GM12878 (cell line): ENCODE data around the gene IRF2. TPM values are rescaled to one million over a fixed set of nuclear protein-coding genes. Genes with fewer than 3 reads are reported as not detected.

Experiments
- ATAC-seq: fragments of 200-7000 bp; cut with Tn5 transposase; 3 replicates; pipeline ENCODE4 v1.9.1; 2020; ENCODE audit warnings: mild to moderate bottlenecking, moderate library complexity
- BruUV-seq: library from RNA; stranded (reverse); fragments of 400-500 nt; replicated peaks from 2 replicates; lab custom pipeline; 2021; lab: Mats Ljungman, UMichigan
- CTCF ChIA-PET: fragments of 300-600 bp; sonication (Branson Sonifier 250); formaldehyde crosslinking; extraction: SDS; loops from one replicate; lab custom pipeline; 2021; ENCODE audit warnings: inconsistent platforms; lab: Yijun Ruan, JAX
- POLR2A ChIA-PET: fragments of 350-600 bp; formaldehyde crosslinking; extraction: SDS; loops from one replicate; lab custom pipeline; 2021; ENCODE audit warnings: inconsistent platforms; lab: Charles Lee
- RAD21 ChIA-PET: fragments of 300-600 bp; sonication (Branson Sonifier 250); formaldehyde crosslinking; loops from one replicate; lab custom pipeline; 2023; ENCODE audit warnings: antibody characterized with exemption; ENCODE audit not compliant: unreplicated experiment; lab: Charles Lee
- SMC1A ChIA-PET: fragments of 300-600 bp; sonication (Branson Sonifier 250); formaldehyde crosslinking; loops from one replicate; lab custom pipeline; 2023; ENCODE audit not compliant: unreplicated experiment, uncharacterized antibody; lab: Charles Lee
- DNase-seq: peaks from one replicate; pipeline ENCODE4 v3.0.0-alpha.2; 2011; ENCODE audit warnings: low read depth, low spot score
- FAIRE-seq: peaks from 3 replicates; lab custom pipeline; 2011; peaks lifted over from hg19 to GRCh38; lab: Jason Lieb, UNC
- H2AFZ ChIP-seq: 2 replicates; pipeline ENCODE4 v1.6.0; 2011; ENCODE audit warnings: low read depth, low read length, control low read depth; ENCODE audit not compliant: control insufficient read depth
- H3K27ac ChIP-seq: 2 replicates; pipeline ENCODE4 v1.5.1; 2011; ENCODE audit warnings: control low read depth; ENCODE audit not compliant: control insufficient read depth, insufficient read depth
- H3K27me3 ChIP-seq, 2 experiments: replicated peaks in 1 of 2; 2 replicates each; pipeline versions ENCODE4 v1.6.0 to v1.6.1; 2011; ENCODE audit warnings: low read length in 1 of 2; ENCODE audit not compliant: control insufficient read depth in 2 of 2, insufficient read depth in 2 of 2
- H3K36me3 ChIP-seq, 2 experiments: 2 replicates each; pipeline ENCODE4 v1.5.1; 2011; ENCODE audit warnings: low read length in 1 of 2; ENCODE audit not compliant: control insufficient read depth in 2 of 2, insufficient read depth in 2 of 2
- H3K4me1 ChIP-seq: 2 replicates; pipeline ENCODE4 v1.6.1; 2011; ENCODE audit warnings: mild to moderate bottlenecking, low read length, moderate library complexity, mixed read lengths; ENCODE audit not compliant: control insufficient read depth, insufficient read depth
- H3K4me2 ChIP-seq: 2 replicates; pipeline ENCODE4 v1.6.0; 2011; ENCODE audit warnings: control low read depth; ENCODE audit not compliant: control insufficient read depth, insufficient read depth
- H3K4me3 ChIP-seq: fragments of 200-600 bp; sonication (generic); 2 replicates; pipeline ENCODE4 v1.5.1; 2016
- H3K79me2 ChIP-seq: 2 replicates; pipeline ENCODE4 v1.6.0; 2011; ENCODE audit warnings: low read length; ENCODE audit not compliant: control insufficient read depth, insufficient read depth
- H3K9ac ChIP-seq: 2 replicates; pipeline ENCODE4 v1.8.0; 2011; ENCODE audit warnings: low read length, control low read depth, mixed read lengths; ENCODE audit not compliant: control insufficient read depth, insufficient read depth
- H3K9me3 ChIP-seq: replicated peaks from 3 replicates; pipeline ENCODE4 v1.5.1; 2011; ENCODE audit warnings: mild to moderate bottlenecking, low read length; ENCODE audit not compliant: control insufficient read depth, insufficient read depth
- H4K20me1 ChIP-seq: 2 replicates; pipeline ENCODE4 v1.6.0; 2011; ENCODE audit not compliant: control insufficient read depth, insufficient read depth
- ATF3 ChIP-seq: IDR thresholded peaks from 2 replicates; pipeline ENCODE4 v1.6.1; 2011; ENCODE audit warnings: low read depth, mild to moderate bottlenecking, low read length, moderate library complexity, borderline replicate concordance; ENCODE audit errors: extremely low read depth
- BCL3 ChIP-seq: IDR thresholded peaks from 2 replicates; pipeline ENCODE4 v1.6.1; 2011; ENCODE audit warnings: borderline replicate concordance, low read depth, mild to moderate bottlenecking, moderate library complexity, low read length; ENCODE audit not compliant: insufficient read depth, poor library complexity, severe bottlenecking
- CBX3 ChIP-seq: fragments of 200-600 bp; sonication (generic); IDR thresholded peaks from 2 replicates; pipeline ENCODE4 v1.6.1; 2016; ENCODE audit warnings: low read depth, borderline replicate concordance
- CREM ChIP-seq: IDR thresholded peaks from 2 replicates; pipeline ENCODE4 v1.6.1; 2014; ENCODE audit warnings: antibody characterized with exemption, low read depth
- LARP7 ChIP-seq: fragments of 450-650 bp; IDR thresholded peaks from 2 replicates; pipeline ENCODE4 v1.6.1; 2017; ENCODE audit warnings: mild to moderate bottlenecking
- MLLT1 ChIP-seq: fragments of 450-650 bp; IDR thresholded peaks from 2 replicates; pipeline ENCODE4 v1.6.1; 2016; ENCODE audit warnings: mild to moderate bottlenecking
- NFIC ChIP-seq: IDR thresholded peaks from 2 replicates; pipeline ENCODE4 v1.6.1; 2012; ENCODE audit warnings: low read depth, mild to moderate bottlenecking, inconsistent platforms, low read length, moderate library complexity
- NKRF ChIP-seq: fragments of 450-650 bp; conservative IDR thresholded peaks from 2 replicates; pipeline ENCODE4 v1.6.1; 2017; ENCODE audit warnings: mild to moderate bottlenecking, moderate library complexity
- PAX5 ChIP-seq: IDR thresholded peaks from 2 replicates; pipeline ENCODE4 v1.6.1; 2011; ENCODE audit warnings: low read depth, low read length, borderline replicate concordance
- WGBS: methylation state at CpG from one replicate; pipeline ENCODE4 v1.1.6; 2016; ENCODE audit warnings: low lambda C conversion rate; ENCODE audit not compliant: insufficient replicate concordance, insufficient coverage; ENCODE audit errors: missing lambda C conversion rate; 5-methylcytosine and 5-hydroxymethylcytosine counted together
- in situ Hi-C: fragments of 300-500 bp; cut with MboI; formaldehyde crosslinking; loops from 9 replicates; pipeline ENCODE4 v1.14.3; 2018; ENCODE audit warnings: mixed read lengths
- intact Hi-C: fragments of 100-400 bp; cut with micrococcal nuclease; formaldehyde crosslinking; loops from one replicate; pipeline ENCODE4 v1.14.2; 2022; ENCODE audit not compliant: unreplicated experiment
- polyA plus RNA-seq, 11 experiments: library from polyadenylated mRNA; depleted of rRNA in 4 of 11; unstranded in 6 of 11; stranded (reverse) in 5 of 11; fragments of >200 nt; fragmentation: Nextera tagmentation in 4 of 11; fragmentation: Illumina TruSeq in 1 of 11; extraction: Ambion mirVana in 4 of 11; extraction: Trizol in 1 of 11; gene quantifications; 1 replicate in 1 of 11; 2 replicates in 10 of 11; pipeline versions ENCODE4 v1.2.1 to v1.2.3, GENCODE V29; 2011 to 2016; ENCODE audit warnings: inconsistent platforms in 2 of 11, missing spikeins in 2 of 11, low read depth in 1 of 11
- total RNA-seq, 4 experiments: library from RNA; depleted of rRNA in 3 of 4; stranded (reverse); fragments of >200 nt in 3 of 4; fragmentation: Illumina TruSeq in 1 of 4; extraction: Trizol in 1 of 4; gene quantifications; 2 replicates each; pipeline versions ENCODE4 v1.2.1 to v1.2.3, GENCODE V29; 2013 to 2021

Gene IRF2
- total and polyA plus RNA-seq, 10 of the 15 experiments (the other 5 are each of a cell fraction or from before 2014, with no cell fraction given) = 45.1 to 99.3 (median 58.9) TPM

GRCh38 chr4:184470785-184471110 lies 3.6 kb downstream of the IRF2 start:
- Histone ChIP-seq H2AFZ (no peak overlapping the region), H4K20me1 (no peaks in the 10 kb centered on the region), H3K9me3 (no peaks in the 10 kb centered on the region), H3K4me2 (peak overlapping the region; percentile 75), H3K27me3 (no peaks in the 10 kb centered on the region), H3K4me1 (peaks cover 10% of the 10 kb centered on the region), H3K79me2 (peaks cover 94% of the 10 kb centered on the region), H3K27ac (peak overlapping the region; percentile 92), H3K4me3 (peak overlapping the region; percentile 76), H3K36me3 (peaks cover 0 to 6% of the 10 kb centered on the region in 2 experiments; a peak in 1 of 4 replicates), H3K9ac (peak overlapping the region; percentile 46)
- in situ Hi-C loops = loop anchor here (5.0 kb wide), 1 partner anchor 123 kb away; no protein-coding TSS in a partner anchor
- ATAC-seq (no peak), DNase-seq (no peak), FAIRE-seq (no peak)
- TF ChIP-seq ATF3 (no peak), MLLT1 (0 out of 2 replicates have a peak, but pooled peaks have one; percentile 3)
- WGBS = 12% methylated on average over 2 of the region's 2 CpGs
- intact Hi-C loops = loop anchor here (1.0 to 5.0 kb wide), 3 partner anchors 73 to 262 kb away; partner anchors contain the start of gene CENPU
- ChIA-PET SMC1A (interaction anchor here (1.0 to 1.3 kb wide), 6 partner anchors 11 to 120 kb away, joined by 3 to 6 read pairs (median 4); no protein-coding TSS in a partner anchor), POLR2A (interaction anchor here (0.5 to 1.3 kb wide), 4 partner anchors 8 to 190 kb away, joined by 4 to 6 read pairs (median 4); no protein-coding TSS in a partner anchor), CTCF (interaction anchor here (1.3 kb wide), 2 partner anchors 160 to 206 kb away, joined by 4 to 5 read pairs; no protein-coding TSS in a partner anchor), RAD21 (interaction anchor here (0.9 to 1.3 kb wide), 4 partner anchors 43 to 202 kb away, joined by 3 read pairs; no protein-coding TSS in a partner anchor)
- no TSS peak for BruUV-seq

- Histone ChIP-seq H3K4me1 (peaks cover 12% of the 10 kb centered on the region), H3K27ac (no peak overlapping the region), H3K9me3 (no peaks in the 10 kb centered on the region), H3K79me2 (peaks cover 87% of the 10 kb centered on the region), H3K36me3 (peaks cover 0 to 6% of the 10 kb centered on the region in 2 experiments; a peak in 1 of 4 replicates), H3K4me3 (no peak overlapping the region), H4K20me1 (no peaks in the 10 kb centered on the region), H3K27me3 (no peaks in the 10 kb centered on the region), H3K4me2 (no peak overlapping the region), H3K9ac (no peak overlapping the region), H2AFZ (no peak overlapping the region)
- in situ Hi-C loops = no loop called here
- no TSS peak for BruUV-seq
- CTCF ChIA-PET = no interaction called here
- RAD21 ChIA-PET = no interaction called here
- intact Hi-C loops = no loop called here
- FAIRE-seq (peak; percentile 23), DNase-seq (no peak), ATAC-seq (no peak)
- POLR2A ChIA-PET = interaction anchor here (0.7 kb wide), 1 partner anchor 83 kb away, joined by 3 read pairs; no protein-coding TSS in a partner anchor
- SMC1A ChIA-PET = interaction anchor here (1.0 to 1.4 kb wide), 2 partner anchors 13 to 109 kb away, joined by 4 to 7 read pairs; no protein-coding TSS in a partner anchor
- WGBS = 85% methylated on average over 2 of the region's 2 CpGs
- TF ChIP-seq CREM = no peak
- TF ChIP-seq NFIC = no peak
- TF ChIP-seq LARP7 = no peak
- TF ChIP-seq PAX5 = no peak
- no peak for TF ChIP-seq CBX3
- no peak for TF ChIP-seq BCL3
- no peak for TF ChIP-seq NKRF
Measured at GRCh38 chr4:184466634-184467033, 7.7 kb downstream of the IRF2 start.
